ENCODE measurements around the gene HIC2.
"Not testable (repeated sequence)": the region's sequence is repeated elsewhere in the genome, so short reads cannot be mapped to it uniquely, and the experiment has no call there.

The HIC2 gene

GRCh38 chr22:21401197-21401969, 15.8 kb upstream of the HIC2 start:
- not testable (repeated sequence) for H3K9ac ChIP-seq (ENCODE audit: low read length); H4K20me1 ChIP-seq (ENCODE audit: insufficient read depth, low read length); H3K4me1 ChIP-seq (ENCODE audit: low read length); H3K9me3 ChIP-seq (ENCODE audit: insufficient read depth, low read length); H3K79me2 ChIP-seq (ENCODE audit: low read length); H2AFZ ChIP-seq (ENCODE audit: low read depth, low read length); H3K27me3 ChIP-seq (ENCODE audit: low read depth, low read length); H3K4me3 ChIP-seq (ENCODE audit: low read length); H3K36me3 ChIP-seq (replicated peaks; ENCODE audit: low read depth, low read length); H3K27ac ChIP-seq (ENCODE audit: low read length); H3K4me2 ChIP-seq (ENCODE audit: low read length)

- H3K4me1 ChIP-seq (ENCODE audit: low read length); H3K79me2 ChIP-seq (ENCODE audit: low read length); H3K36me3 ChIP-seq (replicated peaks; ENCODE audit: low read depth, low read length); H3K27ac ChIP-seq (ENCODE audit: low read length); H4K20me1 ChIP-seq (ENCODE audit: insufficient read depth, low read length); H3K27me3 ChIP-seq (ENCODE audit: low read depth, low read length); H3K9me3 ChIP-seq (ENCODE audit: insufficient read depth, low read length); H3K4me2 ChIP-seq (ENCODE audit: low read length); H2AFZ ChIP-seq (ENCODE audit: low read depth, low read length); H3K4me3 ChIP-seq (ENCODE audit: low read length); H3K9ac ChIP-seq (ENCODE audit: low read length): not testable (repeated sequence)
These were observed 14.3 kb upstream of the HIC2 start for GRCh38 chr22:21402763-21403314.

- H3K9ac ChIP-seq (ENCODE audit: low read length); H3K36me3 ChIP-seq (replicated peaks; ENCODE audit: low read depth, low read length); H3K4me3 ChIP-seq (ENCODE audit: low read length); H3K27ac ChIP-seq (ENCODE audit: low read length); H3K9me3 ChIP-seq (ENCODE audit: insufficient read depth, low read length); H3K4me1 ChIP-seq (ENCODE audit: low read length); H3K79me2 ChIP-seq (ENCODE audit: low read length); H2AFZ ChIP-seq (ENCODE audit: low read depth, low read length); H4K20me1 ChIP-seq (ENCODE audit: insufficient read depth, low read length); H3K27me3 ChIP-seq (ENCODE audit: low read depth, low read length); H3K4me2 ChIP-seq (ENCODE audit: low read length): not testable (repeated sequence)
These were observed 10.0 kb upstream of the HIC2 start for GRCh38 chr22:21407139-21407538.

GRCh38 chr22:21407792-21408191, 9.4 kb upstream of the HIC2 start:
- not testable (repeated sequence) for H4K20me1 ChIP-seq (ENCODE audit: insufficient read depth, low read length); H3K36me3 ChIP-seq (replicated peaks; ENCODE audit: low read depth, low read length); H3K27me3 ChIP-seq (ENCODE audit: low read depth, low read length); H3K4me1 ChIP-seq (ENCODE audit: low read length); H3K4me3 ChIP-seq (ENCODE audit: low read length); H2AFZ ChIP-seq (ENCODE audit: low read depth, low read length); H3K79me2 ChIP-seq (ENCODE audit: low read length); H3K4me2 ChIP-seq (ENCODE audit: low read length); H3K27ac ChIP-seq (ENCODE audit: low read length); H3K9me3 ChIP-seq (ENCODE audit: insufficient read depth, low read length); H3K9ac ChIP-seq (ENCODE audit: low read length)

GRCh38 chr22:21416375-21416774, 796 bp upstream of the HIC2 start:
- H2AFZ ChIP-seq (ENCODE audit: low read depth, low read length); H3K9ac ChIP-seq (ENCODE audit: low read length); H3K4me1 ChIP-seq (ENCODE audit: low read length); H3K79me2 ChIP-seq (ENCODE audit: low read length); H3K27ac ChIP-seq (ENCODE audit: low read length); H3K4me3 ChIP-seq (ENCODE audit: low read length); H3K36me3 ChIP-seq (replicated peaks; ENCODE audit: low read depth, low read length); H4K20me1 ChIP-seq (ENCODE audit: insufficient read depth, low read length); H3K4me2 ChIP-seq (ENCODE audit: low read length); H3K9me3 ChIP-seq (ENCODE audit: insufficient read depth, low read length); H3K27me3 ChIP-seq (ENCODE audit: low read depth, low read length): not testable (repeated sequence)

GRCh38 chr22:21417853-21418252, 682 bp downstream of the HIC2 start:
- not testable (repeated sequence) for H2AFZ ChIP-seq (ENCODE audit: low read depth, low read length); H4K20me1 ChIP-seq (ENCODE audit: insufficient read depth, low read length); H3K27me3 ChIP-seq (ENCODE audit: low read depth, low read length); H3K36me3 ChIP-seq (replicated peaks; ENCODE audit: low read depth, low read length); H3K4me1 ChIP-seq (ENCODE audit: low read length); H3K9me3 ChIP-seq (ENCODE audit: insufficient read depth, low read length); H3K79me2 ChIP-seq (ENCODE audit: low read length); H3K27ac ChIP-seq (ENCODE audit: low read length); H3K4me2 ChIP-seq (ENCODE audit: low read length); H3K9ac ChIP-seq (ENCODE audit: low read length)
- H3K4me3 ChIP-seq (ENCODE audit: low read length) = peak overlapping the region; percentile 65; the same call in 1 of the 2 replicates

- H3K27ac ChIP-seq (ENCODE audit: low read length); H4K20me1 ChIP-seq (ENCODE audit: insufficient read depth, low read length); H3K4me2 ChIP-seq (ENCODE audit: low read length): not testable (repeated sequence)
These were observed 1.9 kb downstream of the HIC2 start for GRCh38 chr22:21418974-21419638.

GRCh38 chr22:21420180-21420763, 3.1 kb downstream of the HIC2 start:
- H3K79me2 ChIP-seq (ENCODE audit: low read length); H3K9me3 ChIP-seq (ENCODE audit: insufficient read depth, low read length); H3K4me1 ChIP-seq (ENCODE audit: low read length); H3K9ac ChIP-seq (ENCODE audit: low read length); H4K20me1 ChIP-seq (ENCODE audit: insufficient read depth, low read length); H3K4me3 ChIP-seq (ENCODE audit: low read length); H2AFZ ChIP-seq (ENCODE audit: low read depth, low read length); H3K36me3 ChIP-seq (replicated peaks; ENCODE audit: low read depth, low read length); H3K27ac ChIP-seq (ENCODE audit: low read length); H3K4me2 ChIP-seq (ENCODE audit: low read length); H3K27me3 ChIP-seq (ENCODE audit: low read depth, low read length): not testable (repeated sequence)

More at GRCh38 chr22:21418974-21419638, 1.9 kb downstream of the HIC2 start:
- H3K36me3 ChIP-seq (replicated peaks; ENCODE audit: low read depth, low read length); H3K27me3 ChIP-seq (ENCODE audit: low read depth, low read length); H3K9me3 ChIP-seq (ENCODE audit: insufficient read depth, low read length); H3K79me2 ChIP-seq (ENCODE audit: low read length); H2AFZ ChIP-seq (ENCODE audit: low read depth, low read length); H3K4me1 ChIP-seq (ENCODE audit: low read length); H3K9ac ChIP-seq (ENCODE audit: low read length); H3K4me3 ChIP-seq (ENCODE audit: low read length): not testable (repeated sequence)

GRCh38 chr22:21424084-21424709, 7.0 kb downstream of the HIC2 start:
- H3K4me1 ChIP-seq (ENCODE audit: low read length); H3K9ac ChIP-seq (ENCODE audit: low read length); H3K79me2 ChIP-seq (ENCODE audit: low read length); H4K20me1 ChIP-seq (ENCODE audit: insufficient read depth, low read length); H3K4me2 ChIP-seq (ENCODE audit: low read length); H3K27me3 ChIP-seq (ENCODE audit: low read depth, low read length); H3K4me3 ChIP-seq (ENCODE audit: low read length); H2AFZ ChIP-seq (ENCODE audit: low read depth, low read length); H3K36me3 ChIP-seq (replicated peaks; ENCODE audit: low read depth, low read length); H3K27ac ChIP-seq (ENCODE audit: low read length); H3K9me3 ChIP-seq (ENCODE audit: insufficient read depth, low read length): not testable (repeated sequence)

All from OCI-LY3 (cell line).